Activated CD8-positive, alpha-beta memory T cell treated with anti-CD3 and anti-CD28 coated beads for 1 hour (primary cell): ENCODE data around the gene ALG1.
"Not testable (repeated sequence)": the region's sequence is repeated elsewhere in the genome, so short reads cannot be mapped to it uniquely, and the experiment has no call there.

Source experiments
- DNase-seq, 2 donors: peaks; one replicate each; pipeline ENCODE4 v3.0.0-alpha.2; 2020; ENCODE audit warnings: low read depth in 1 of 2; ENCODE audit errors: extremely low read depth in 1 of 2

The ALG1 gene

DNA sequence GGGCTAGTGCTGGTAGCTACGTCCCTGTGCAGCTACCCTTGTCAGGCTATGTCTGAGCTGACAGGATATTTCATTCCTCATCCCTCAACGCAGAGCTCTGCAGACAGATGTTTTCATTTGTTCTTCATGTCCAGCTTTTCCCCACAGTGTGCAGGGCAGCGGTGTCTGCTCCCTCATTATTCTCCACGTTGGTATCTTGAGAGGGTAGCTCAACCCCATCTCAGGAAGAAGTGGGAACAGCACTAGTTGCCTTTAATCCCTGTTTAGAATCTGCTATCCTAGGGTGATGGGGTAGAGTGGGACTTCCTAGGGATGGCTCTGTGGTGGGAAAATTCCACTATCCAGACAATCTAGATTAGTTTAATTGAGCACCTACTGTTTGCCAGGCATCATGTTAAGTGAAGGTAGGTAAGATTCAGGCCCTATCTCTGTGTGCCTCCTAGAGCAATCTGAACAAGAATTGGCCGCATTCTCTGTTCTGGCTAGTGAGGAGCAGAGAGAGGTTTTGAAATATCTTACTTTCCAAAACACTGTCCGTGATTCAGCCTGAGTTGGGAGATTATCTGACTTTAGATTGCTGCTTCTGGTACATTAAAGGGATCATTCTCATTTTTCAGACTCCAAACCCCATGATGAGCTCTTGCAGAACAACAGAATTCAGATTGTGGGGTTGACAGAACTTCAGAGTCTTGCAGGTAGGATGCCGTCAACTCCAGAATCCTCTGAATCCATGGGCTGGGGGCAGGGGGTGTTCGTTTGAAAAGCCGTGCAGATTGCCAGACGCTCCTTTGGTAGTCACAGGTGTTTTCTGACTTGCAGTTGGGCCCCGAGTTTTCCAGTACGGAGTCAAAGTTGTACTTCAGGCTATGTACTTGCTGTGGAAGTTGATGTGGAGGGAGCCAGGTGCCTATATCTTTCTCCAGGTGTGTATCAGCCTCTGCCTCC, 963 bp downstream of the ALG1 start:
- DNase-seq = no peak

GRCh38 chr16:5073279-5073629, 1.6 kb downstream of the ALG1 start:
- no peak for DNase-seq

DNA sequence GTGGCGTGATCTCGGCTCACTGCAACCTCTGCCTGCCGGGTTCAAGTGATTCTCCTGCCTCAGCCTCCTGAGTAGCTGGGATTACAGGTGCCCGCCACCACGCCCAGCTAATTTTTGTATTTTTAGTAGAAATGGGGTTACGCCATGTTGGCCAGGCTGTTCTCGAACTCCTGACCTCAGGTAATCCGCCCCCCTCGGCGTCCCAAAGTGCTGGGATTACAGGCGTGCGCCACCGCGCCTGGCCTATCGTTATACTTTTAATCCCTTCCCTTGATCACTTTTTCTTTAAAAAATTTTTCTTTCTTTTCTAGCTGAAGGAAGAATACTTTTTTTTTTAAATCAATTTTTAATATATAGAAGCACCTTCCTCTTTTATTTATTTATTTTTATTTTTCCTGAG, 2.1 kb downstream of the ALG1 start:
- DNase-seq = not testable (repeated sequence)

DNA sequence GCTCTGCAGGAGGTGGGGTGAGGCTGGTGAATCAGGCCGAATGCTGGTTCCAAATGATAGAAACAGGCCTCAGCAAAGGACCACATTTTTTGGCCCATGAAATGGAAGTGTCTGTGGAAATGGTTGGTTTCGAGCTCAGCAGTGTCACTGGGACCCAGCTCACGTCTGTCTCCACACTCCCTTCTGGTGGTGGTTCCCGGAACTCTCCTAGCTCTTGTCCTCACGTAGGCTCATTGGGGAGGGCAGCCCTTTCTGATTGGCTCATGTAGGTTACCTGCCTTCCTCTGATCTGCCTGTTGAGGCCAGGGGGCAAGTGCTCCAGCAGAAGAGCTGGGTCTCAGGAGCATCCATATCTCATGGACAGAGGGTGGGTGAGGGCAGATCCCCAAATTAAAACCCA, 4.0 kb downstream of the ALG1 start:
- DNase-seq = no peak

- no peak for DNase-seq
These were observed 5.7 kb downstream of the ALG1 start for GRCh38 chr16:5077304-5077703.

GRCh38 chr16:5078626-5079025, 7.0 kb downstream of the ALG1 start:
- no peak for DNase-seq

- DNase-seq = not testable (repeated sequence)
These were observed 8.8 kb downstream of the ALG1 start for GRCh38 chr16:5080461-5080860.

DNA sequence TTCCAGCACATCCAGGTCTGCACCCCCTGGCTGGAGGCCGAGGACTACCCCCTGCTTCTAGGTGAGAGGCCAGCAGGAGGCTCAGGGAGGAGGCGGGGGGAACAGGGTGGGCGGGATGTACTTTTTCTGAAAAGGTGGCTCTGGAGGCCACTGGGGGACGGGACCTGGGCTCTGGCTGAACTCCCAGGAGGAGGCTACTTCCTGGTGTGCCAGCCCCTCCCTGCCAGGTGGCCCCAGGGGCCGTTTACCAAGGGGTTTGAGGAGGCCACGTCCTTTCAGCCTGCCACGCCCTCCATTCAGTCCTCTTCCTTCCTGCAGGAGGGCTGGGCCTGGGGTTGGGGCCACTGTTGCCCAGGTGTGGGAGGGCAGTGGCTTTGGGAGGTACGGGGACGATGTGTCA, 9.4 kb downstream of the ALG1 start:
- not testable (repeated sequence) for DNase-seq

GRCh38 chr16:5083646-5084045, 12.0 kb downstream of the ALG1 start:
- not testable (repeated sequence) for DNase-seq

GRCh38 chr16:5084099-5084731, 12.6 kb downstream of the ALG1 start:
- DNase-seq = not testable (repeated sequence)

DNA sequence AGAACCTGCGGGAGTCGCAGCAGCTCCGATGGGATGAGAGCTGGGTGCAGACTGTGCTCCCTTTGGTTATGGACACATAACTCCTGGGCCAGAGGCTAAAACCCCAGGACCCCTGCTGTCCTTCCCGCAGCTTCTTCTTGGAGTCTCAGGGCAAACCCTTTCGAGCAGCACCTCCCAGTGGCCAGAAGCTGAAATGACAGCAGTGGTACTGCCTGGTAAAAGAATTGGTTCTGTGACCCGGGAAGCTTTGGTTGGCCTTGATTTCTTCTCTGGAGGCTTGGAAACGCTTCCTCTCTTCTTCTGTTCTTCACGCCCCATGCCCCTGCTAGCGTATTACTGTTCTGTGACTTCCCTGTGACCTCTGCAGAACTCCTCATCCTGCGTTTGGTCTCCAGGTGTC, 13.2 kb downstream of the ALG1 start:
- DNase-seq = peak; percentile 16 to 29

DNA sequence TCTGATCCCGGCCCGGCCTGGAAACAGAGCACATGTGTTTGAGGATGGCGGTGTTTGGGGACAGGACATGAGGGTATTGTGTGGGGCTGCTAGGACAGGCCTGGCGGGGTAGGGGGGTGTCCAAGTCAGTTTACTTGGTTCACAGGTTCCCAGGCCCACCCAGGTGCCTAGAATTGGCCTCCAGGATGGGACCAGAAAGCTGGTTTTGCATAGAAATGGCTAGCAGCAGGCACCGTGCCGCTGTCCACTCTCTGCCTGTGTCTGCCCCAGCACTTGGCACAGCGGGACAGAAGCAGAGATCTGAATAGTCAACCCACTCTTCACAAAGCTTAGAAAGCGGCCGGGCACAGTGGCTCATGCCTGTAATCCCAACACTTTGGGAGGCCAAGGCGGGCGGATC, 14.1 kb downstream of the ALG1 start:
- DNase-seq = not testable (repeated sequence)

- not testable (repeated sequence) for DNase-seq
These were observed 16.6 kb downstream of the ALG1 start for GRCh38 chr16:5088086-5088790.

DNA sequence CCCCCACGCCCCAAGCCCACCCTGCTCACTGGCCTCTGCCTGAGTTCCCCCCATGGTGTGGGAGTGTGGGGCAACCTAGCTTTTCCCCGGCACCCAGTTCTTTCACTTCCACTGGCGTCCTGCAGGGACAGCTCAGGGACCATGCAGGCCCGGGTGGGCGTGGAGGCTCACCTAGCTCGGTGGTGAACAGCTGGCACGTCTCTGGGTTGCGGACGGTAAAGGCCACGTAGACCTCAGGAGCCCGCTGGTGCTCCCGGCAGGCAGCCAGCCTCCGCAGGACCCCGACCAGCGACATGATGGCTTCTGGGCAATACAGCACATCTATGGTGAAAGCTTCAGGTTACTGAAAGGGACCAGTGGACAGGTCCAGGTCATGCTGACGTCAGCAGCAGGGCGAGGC, 17.3 kb downstream of the ALG1 start:
- DNase-seq = not testable (repeated sequence)

GRCh38 chr16:5089911-5090555, 18.4 kb downstream of the ALG1 start:
- not testable (repeated sequence) for DNase-seq

GRCh38 chr16:5090592-5090991, 18.9 kb downstream of the ALG1 start:
- not testable (repeated sequence) for DNase-seq

- not testable (repeated sequence) for DNase-seq
These were observed 21.4 kb downstream of the ALG1 start for GRCh38 chr16:5093081-5093480.

GRCh38 chr16:5093746-5094145, 22.1 kb downstream of the ALG1 start:
- not testable (repeated sequence) for DNase-seq

- DNase-seq = not testable (repeated sequence)
These were observed 23.6 kb downstream of the ALG1 start for GRCh38 chr16:5095145-5095830.

GRCh38 chr16:5096437-5097060, 24.9 kb downstream of the ALG1 start:
- DNase-seq = not testable (repeated sequence)
